ENCODE data around the gene TBC1D21.

Gene TBC1D21

DNA sequence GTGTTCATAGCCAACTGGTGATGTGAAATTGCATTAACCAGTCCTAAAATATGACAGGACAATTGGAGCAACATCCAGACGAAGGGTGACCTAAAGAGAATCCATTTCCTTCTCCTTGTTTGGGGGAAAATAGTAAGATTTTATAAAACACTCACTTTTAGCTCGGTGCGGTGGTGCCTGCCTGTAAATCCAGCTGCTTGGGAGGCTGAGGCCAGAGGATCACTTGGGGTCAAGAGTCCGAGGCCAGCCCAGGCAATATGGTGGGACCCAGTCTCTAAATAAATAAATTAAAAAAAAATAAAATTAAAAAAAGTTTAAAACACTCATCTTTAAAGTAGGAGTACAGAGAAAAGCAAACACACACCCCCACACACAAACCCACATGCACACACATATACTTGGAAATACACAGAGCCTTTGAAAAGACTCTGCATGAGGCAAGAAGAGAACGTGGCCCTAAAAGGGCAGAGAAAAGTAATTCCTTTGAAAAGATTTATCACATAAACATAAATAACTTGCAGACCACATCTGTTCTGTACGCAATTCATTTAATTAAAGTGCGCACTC lies 38.7 kb downstream of the TBC1D21 start:
- DNase-seq = no peak

DNA sequence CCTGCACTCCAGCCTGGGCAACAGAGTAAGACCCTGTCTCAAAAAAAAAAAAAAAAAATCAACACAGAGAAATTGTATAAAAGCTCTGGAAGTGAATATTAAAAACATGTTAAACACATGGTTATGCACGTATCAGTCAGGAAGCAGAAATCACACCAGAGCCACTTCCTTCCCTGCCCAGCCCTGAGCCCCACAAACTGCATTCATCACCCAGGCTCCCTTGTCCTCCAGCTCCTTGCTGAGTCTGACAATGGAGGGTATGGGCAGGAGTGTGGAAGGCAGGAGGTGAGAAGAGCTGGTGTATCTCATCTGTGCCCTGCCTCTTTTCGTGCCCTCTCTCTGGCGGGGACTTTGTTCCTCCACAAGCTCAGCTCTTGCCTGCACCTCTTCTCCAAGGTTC lies 40.8 kb downstream of the TBC1D21 start:
- peak; percentile 72 for DNase-seq

DNA sequence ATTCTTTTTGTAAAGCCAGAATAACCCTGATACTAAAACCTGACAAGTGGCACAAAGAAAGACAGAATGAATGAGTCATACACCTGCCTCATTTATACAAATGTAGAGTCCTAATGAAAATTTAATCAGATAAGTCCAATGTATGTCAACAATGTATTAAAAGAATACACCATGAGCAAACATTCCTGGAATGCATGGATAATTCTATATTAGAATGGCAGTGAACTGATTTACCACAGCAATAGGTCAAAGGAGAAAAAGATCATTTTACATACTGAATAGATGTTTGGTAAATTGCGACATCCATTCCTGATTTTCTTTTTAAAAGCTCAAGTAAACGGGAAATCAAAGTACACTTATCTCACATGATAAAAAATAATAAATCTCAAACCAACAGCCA lies 41.7 kb downstream of the TBC1D21 start:
- DNase-seq = no peak

DNA sequence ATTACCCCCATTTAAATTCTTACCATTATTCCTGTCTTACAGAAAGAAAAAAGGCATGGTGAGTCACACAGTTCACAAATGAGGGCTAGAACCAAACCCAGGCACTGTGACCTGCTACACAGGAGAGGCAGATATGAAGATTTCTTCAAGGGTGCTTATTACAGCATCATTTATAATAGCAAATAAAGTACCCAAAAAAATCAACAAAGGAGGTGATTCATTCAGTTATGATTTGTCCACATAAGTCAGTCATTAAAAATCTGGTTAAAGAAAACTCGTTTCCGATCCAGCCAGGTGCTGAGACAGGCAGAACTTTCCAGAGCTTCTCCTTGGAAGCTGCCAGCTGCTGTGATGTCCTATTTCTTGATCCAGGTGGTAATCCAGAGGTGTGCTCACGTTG lies 45.4 kb downstream of the TBC1D21 start:
- DNase-seq = no peak

DNA sequence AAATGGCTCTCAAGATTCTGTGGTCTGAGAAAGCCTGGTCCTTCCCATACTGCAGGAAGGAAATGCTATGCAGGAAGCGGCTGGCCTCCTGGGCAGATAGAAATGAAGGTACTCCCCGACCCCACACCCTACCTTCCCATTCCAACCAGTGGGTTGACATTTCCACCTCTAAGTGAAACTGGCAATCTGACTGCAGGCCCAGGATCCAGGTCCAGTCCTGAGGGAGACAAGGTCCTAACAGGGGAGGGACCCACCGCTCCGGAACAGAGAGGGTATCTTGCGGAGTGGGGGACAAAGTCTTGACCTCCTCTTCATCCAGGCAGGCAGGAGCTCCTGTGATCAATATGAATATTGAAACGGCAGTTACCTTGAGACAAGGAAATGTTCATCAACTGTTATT lies 46.3 kb downstream of the TBC1D21 start:
- DNase-seq = no peak

DNA sequence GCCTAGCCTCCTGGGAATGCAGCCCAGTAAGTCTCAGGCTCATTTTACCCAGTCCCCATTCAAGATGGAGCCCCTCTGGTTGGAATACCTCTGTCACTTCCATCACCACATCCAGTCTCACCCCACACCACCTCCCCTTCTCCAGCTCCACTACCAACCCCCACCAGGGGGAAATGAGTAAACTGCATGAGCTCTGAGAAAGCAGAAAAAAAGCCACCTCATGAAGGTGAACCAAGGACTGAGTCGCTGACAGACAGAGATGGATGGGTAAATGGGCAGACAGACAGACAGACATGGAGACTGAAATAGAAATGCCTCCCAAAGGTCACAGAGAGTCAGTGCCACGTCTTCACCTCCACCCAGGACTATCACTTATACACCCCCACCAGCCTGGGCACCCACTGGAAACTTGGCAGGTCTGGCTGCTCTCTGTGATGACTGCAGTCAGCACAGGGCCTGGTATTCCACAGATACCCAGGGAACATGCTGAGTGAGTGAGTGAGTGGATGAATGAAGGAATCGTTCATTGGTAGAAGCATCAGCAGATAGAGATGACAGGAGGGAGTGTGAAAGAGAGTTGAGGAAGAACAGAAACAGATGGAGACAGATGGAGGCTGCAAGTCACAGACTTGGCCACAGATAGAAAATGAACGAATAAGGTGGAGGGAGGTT lies 48.0 kb downstream of the TBC1D21 start:
- DNase-seq = no peak

DNA sequence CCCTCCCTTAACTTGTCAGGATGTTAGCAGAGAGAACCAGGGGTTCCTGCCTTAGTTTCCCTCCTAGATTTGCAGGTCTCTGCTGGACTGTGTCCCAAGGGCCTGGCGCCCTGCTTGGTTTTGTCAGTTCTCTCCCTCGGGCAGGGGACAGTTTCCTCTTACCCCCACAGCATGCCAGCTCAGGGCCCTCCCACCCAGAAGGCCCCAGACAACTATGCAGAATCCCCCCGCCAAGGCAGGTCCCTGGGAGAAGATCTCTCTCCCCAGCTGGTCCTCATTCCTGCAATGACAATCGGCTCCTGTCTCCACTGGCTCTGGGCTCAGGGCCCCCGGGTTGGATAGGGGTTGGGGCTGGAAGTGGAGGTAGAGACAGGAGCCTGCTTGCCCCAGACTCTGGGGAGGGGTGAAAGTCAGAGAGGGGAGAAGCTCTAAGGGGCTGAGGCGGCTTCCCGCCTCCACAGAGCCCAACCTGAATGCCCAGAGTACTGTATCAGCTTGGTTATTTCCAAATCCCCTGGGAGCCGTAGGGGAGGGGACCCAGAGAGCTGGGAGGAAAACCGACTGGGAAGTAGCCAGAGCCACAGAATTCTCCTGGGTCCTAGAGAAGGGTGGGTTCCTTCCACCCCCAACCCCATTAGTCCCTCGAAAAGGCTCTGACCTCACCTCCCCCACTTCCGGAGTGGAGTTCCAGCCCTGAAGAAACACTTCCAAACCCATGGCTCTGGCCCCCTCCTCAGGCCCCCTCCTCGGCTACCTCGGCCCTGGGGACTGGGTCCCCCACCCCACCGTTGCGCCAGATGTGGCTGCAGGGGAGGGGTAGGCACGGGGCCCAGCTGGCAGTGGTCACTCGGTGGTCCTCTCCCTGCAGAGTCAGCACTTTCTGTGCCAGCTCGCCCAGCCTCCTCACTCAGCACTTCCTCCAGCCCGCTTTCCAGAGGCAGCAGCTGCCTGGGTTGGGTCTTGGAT lies 49.1 kb downstream of the TBC1D21 start:
- no peak for DNase-seq

DNA sequence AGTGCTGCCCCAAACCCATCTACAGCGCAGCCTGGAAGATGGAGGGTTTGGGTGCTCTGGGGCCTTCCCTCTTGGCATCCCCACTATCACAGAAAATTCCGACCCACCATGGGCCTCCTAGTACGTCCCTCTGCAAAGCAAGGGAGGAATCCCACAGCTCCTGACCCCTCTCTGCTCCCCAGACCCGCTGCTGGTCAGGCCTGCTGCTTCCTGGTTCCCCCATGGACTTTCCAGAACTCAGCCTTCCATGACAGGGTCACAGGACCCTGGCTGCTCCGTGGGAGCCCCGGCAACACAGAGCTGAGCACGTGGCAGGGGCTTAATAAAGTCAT lies 49.8 kb downstream of the TBC1D21 start:
- no peak for DNase-seq

DNA sequence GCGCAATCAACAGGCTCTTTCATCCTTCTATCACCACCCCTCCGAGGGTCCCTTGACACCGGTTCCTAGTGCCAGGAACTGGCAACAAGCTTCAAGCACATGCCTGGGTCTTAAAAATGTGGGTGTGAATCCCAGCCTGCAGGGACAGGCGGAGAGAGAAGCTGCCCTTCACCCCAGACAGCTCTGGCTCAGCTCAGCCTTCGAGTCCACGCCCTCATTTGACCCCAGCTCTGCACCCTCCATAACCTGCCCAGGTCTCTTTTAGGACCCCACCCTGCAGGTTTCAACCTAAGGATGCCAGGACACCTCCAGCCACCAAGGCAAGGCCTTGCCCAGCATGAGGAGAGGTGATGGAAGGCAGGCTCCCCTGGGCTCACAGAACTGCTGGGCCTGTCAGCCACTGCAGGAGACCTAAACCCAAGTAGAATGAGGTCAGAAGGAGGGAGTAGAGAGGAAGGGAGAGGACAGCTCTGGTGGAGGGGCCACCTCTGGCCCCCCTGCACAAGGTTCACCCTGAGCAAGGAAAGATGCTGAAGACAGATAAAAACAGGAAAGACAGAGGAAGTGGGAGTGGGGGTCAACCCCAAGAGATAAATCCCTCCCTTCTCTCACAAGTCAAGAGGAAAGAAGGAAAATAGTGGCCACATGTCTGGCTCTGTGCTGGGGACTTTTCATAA lies 50.3 kb downstream of the TBC1D21 start:
- DNase-seq = no peak

DNA sequence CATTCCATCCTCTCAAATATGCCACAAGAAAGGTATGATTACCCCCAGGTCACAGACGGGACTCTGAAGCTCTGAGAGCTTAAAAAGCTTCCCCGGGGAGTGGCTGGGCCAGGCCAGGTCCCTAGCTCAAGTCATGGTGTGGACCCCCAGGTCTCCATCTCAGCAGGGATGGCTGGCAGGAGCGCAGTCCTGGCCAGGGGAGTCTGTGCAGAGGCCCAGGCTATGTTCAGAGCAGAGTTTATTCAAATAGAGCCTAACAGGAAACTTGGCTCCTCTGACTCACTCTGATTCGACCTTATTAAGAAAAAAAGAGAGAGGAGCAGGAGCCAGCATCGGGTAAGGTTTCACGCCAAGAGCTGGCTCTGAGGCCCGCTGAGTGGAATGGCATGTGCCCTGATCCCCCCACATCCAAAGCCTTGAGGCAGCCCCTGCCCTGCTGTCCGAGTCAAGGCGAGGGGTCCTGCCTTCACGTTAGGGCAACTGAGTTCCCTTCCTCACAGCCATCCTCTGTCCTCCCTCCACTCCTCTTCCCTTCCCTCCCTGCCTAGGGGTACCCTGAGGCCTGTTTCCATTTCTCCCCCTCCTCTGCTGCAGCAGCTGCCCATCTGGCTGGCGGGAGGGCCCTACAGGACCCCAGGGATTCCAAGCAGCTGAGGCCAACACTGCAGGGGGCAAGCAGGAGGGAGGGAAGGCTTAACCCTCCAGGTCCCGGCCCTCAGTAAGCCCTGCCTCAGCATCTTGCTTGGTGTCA lies 51.0 kb downstream of the TBC1D21 start:
- DNase-seq = peak; percentile 49

DNA sequence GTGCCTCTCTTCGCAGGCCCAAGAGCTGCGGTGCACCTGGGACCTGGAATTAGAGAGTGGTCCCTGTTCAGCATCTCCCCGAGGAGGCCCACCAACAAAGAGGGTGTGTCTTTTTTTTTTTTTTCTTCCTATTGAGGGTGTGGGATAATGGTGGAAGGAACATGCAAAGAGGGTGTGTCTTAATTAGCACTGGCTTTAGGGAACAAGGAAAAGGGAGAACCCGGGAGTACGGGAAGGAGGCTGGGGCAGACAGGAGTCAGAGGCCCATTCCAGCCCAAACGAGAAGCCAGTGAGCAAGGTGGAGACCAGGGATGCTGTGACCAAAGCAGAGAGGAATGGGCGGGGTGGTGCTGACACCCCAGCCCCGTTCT lies 52.5 kb downstream of the TBC1D21 start:
- no peak for DNase-seq

DNA sequence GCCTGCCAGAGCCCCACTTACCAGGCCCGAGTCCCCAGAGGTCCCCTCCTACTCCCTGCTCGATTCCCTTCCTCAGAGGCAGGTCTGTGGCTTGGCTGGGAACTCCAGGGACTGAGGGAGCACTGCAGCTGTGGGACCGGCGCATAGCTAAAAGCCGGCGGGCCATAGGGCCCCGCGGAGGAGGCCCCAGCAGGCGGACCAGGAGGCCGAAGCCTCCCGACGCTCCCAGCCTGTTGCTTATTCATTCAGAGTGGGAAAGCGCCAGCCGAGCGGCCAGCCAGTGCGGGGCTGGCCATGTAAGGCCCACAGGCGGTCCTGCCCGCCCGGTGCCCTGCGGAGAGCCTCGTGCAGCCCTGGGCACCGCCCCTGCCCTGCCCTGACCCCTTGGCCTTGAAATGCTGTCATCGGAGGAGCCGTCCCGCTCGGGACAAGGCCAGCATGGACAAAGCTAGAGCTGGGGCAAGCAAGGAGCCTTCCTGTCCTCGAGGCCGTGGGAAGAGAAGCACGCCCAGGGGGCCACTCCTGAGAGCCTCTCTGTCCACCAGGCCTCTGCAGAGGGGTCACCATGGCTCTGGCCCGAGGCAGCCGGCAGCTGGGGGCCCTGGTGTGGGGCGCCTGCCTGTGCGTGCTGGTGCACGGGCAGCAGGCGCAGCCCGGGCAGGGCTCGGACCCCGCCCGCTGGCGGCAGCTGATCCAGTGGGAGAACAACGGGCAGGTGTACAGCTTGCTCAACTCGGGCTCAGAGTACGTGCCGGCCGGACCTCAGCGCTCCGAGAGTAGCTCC lies 53.0 kb downstream of the TBC1D21 start, which contains the start of gene LOXL1:
Gene LOXL1, plus strand, starts transcription at position 244 of the 784 bp plus-strand sequence. Its CDS starts 322 bp downstream, at position 566.
- peak; percentile 41 for DNase-seq

DNA sequence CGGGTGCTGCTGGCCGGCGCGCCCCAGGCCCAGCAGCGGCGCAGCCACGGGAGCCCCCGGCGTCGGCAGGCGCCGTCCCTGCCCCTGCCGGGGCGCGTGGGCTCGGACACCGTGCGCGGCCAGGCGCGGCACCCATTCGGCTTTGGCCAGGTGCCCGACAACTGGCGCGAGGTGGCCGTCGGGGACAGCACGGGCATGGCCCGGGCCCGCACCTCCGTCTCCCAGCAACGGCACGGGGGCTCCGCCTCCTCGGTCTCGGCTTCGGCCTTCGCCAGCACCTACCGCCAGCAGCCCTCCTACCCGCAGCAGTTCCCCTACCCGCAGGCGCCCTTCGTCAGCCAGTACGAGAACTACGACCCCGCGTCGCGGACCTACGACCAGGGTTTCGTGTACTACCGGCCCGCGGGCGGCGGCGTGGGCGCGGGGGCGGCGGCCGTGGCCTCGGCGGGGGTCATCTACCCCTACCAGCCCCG lies 53.7 kb downstream of the TBC1D21 start:
- peak; percentile 45 for DNase-seq

DNA sequence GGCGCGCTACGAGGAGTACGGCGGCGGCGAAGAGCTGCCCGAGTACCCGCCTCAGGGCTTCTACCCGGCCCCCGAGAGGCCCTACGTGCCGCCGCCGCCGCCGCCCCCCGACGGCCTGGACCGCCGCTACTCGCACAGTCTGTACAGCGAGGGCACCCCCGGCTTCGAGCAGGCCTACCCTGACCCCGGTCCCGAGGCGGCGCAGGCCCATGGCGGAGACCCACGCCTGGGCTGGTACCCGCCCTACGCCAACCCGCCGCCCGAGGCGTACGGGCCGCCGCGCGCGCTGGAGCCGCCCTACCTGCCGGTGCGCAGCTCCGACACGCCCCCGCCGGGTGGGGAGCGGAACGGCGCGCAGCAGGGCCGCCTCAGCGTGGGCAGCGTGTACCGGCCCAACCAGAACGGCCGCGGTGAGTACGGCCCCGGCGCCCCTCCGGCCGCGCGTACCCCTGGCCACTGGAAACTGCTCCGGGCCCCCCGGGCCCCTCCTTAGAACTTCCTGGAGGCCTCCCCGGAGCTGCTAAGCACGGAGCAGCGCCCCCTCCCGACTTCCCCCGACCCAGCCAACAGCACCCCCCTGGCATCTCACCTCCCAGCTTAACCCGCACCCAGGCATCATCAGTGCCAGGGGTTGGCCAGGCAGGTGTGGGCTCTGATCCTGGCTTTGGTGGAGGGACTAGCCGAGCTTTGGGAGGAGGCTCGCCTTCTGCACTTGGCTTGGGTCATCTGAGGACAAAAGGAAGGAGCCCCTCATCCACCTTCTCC lies 54.3 kb downstream of the TBC1D21 start:
- DNase-seq = peak; percentile 69

DNA sequence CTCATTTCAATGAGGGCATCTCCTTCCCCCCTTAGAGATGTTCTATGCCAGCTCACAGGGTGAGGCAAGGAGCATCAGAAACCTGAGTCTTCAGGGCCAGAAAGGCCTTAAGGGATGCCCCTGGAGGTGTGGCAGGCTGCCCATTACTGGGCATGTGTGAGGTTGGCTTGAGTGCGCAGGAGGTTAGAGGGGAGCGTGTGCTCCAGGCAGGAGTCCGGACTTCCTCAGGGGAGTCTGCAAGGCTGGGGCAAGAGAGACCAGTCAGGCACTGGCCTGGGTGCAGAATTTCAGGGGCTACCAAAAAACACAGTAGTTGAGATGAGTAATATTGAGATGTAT lies 54.8 kb downstream of the TBC1D21 start:
- no peak for DNase-seq

DNA sequence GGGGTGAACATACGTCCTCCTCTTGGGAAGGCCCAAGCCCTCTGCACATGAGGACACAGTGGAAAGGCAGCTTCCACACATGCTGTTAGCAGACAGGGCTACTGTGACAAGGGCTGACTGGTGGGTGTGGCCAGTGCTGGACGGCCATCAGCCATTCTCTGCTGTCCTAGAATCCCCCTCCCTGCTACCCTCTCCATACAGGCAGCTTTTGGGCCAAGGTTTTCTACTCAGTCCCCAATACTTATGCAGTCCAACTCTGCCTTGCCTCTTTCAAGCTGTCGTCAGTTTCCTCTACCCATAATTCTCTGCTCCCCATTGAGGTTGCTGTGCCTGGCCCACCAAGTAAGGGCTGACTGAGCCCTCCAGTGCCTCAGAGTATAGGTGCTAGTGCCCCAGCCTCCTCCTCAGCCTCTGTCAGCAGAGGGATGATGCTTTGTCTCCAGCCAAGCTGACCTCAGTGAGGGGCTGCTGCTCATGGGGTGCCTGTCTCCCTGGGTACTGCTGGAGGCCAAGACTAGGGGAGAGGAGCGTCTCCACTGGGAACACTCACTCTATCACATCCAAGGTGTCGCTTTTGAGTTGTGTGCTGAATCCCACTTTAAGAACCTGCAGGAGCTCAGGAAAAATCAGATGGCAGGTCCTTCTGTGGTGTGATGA lies 55.7 kb downstream of the TBC1D21 start:
- no peak for DNase-seq

DNA sequence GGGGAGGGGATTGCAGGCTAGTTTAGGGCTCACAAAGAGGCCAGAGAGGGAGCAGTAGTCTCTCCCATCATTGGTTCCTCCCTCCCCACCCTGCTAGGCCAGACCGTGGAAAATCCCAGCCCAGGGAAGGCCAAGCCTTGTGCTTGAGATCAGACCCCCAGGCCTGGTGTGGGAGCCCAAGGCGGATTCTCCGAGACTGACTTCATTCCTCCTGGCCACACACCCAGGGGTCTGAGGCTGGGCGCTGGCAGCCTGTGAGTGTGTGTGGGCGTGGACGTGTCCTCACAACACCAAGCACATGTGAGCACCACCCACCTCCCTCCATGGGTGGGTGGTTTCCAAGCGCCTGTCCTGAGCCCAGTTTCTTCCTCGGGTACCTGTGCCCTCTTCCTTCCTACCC lies 57.0 kb downstream of the TBC1D21 start:
- no peak for DNase-seq

DNA sequence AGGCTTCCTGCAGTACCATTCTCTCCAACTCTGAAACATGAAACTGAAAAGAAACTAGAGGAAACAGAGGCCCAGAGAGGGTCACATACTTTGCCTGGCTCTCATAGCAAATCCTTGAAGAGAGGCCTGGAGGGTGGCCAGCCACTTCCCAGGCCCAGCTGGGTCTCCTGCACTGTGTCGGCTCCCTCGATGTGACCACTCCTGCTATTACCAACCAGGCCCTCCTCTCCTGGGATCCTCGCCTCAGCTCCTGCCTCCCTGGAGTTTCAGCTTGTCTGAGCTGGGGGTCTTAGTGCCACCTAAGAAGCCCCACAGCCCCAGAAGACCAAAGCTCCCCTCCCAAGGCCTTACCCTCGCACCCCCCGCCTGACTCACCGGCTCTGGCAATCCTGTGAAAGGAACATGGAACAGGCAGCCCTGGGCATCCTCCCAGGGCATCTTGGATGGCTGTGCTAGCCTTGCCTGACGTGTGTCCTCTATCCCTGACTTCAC lies 57.5 kb downstream of the TBC1D21 start:
- DNase-seq = no peak

DNA sequence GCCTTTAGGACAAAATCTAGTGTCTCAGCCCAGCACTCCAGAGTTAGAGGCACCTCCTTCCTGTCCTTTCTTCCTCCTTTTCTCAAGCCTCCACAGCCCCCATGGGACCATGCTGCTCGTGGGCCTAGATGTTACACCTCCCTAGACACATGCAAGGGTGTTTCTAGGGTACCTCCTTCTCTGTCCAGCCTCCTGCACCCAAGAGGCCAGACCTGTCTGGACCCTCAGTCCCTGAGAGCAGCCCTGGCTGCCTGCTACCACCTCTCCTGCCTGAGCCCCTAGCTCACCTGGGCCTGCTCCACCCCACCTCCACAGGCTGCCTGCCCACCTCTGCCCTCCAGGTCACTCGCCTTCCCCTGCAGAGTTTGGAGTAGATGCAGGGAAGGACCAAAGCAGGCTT lies 58.1 kb downstream of the TBC1D21 start:
- DNase-seq = no peak
